ENCODE data around the gene TNFAIP8L3.
A peak's percentile ranks its signal among the peaks of the same experiment; 100 is the strongest.

Gene TNFAIP8L3

DNA sequence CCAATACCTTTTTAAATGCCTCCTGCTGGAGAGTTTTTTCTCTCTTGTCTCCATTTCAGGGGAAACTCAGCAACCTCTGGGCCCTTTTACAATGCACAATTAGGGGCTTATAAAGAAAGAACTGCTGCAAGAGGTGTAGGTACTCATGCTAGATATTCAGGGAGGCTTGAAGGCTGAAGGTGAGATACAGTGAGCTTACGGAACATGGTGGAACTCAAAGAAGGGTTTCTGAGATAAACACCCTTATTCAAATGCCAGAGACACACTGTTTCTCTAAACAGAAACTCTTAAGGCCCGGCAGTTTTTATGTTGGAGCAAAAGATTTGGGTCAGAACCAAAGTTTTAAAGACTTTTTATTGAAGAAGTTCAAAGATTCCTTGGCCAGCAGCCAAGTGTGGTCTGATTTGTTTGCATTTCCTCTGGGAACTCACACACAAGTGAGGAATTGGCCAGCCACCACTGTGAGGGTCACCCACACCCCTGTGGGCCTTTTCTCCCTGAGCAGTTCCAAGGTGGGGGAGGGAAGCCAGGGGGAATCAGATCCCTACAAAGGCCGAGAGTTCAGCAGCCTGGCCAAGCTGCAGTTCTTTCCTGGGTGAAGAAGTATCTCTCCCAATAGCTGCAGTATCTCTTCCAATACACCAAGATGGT is 47.8 kb downstream of the TNFAIP8L3 start:
- Histone ChIP-seq H3K4me1 (ENCODE audit: control insufficient read depth, low read depth, low read length) (peaks cover 11% of the 10 kb centered on the region), H3K36me3 (ENCODE audit: control insufficient read depth, insufficient read depth, low read length) (no peaks in the 10 kb centered on the region), H3K4ac (ENCODE audit: low read depth, low read length) (no peak overlapping the region), H3K4me3 (ENCODE audit: low read length) (no peak overlapping the region), H2BK5ac (ENCODE audit: low read length) (no peak overlapping the region), H3K23ac (ENCODE audit: low read length) (no peak overlapping the region), H4K8ac (ENCODE audit: low read depth, low read length) (no peak overlapping the region), H3K4me2 (ENCODE audit: low read length) (no peak overlapping the region), H3K79me2 (ENCODE audit: control insufficient read depth, insufficient read depth, low read length) (no peaks in the 10 kb centered on the region), H4K5ac (ENCODE audit: low read length) (no peak overlapping the region), H3K27ac (ENCODE audit: low read depth, low read length) (peak overlapping the region; percentile 5), H3K27me3 (ENCODE audit: insufficient read depth, low read length, poor library complexity) (no peaks in the 10 kb centered on the region), H3K9ac (ENCODE audit: low read length) (no peak overlapping the region), H3K79me1 (ENCODE audit: low read length) (no peaks in the 10 kb centered on the region), H3K56ac (ENCODE audit: low read length) (no peak overlapping the region), H2BK15ac (replicated peaks; ENCODE audit: low read depth) (no peak overlapping the region), H3K18ac (ENCODE audit: low read length) (no peak overlapping the region), H2BK120ac (ENCODE audit: low read depth, low read length) (no peak overlapping the region), H2AK5ac (ENCODE audit: low read length) (no peak overlapping the region)
- no peak for DNase-seq
- no CpG with 5 or more reads among the region's 3 CpGs for WGBS (ENCODE audit: extremely low coverage, insufficient coverage, low lambda C conversion rate)

DNA sequence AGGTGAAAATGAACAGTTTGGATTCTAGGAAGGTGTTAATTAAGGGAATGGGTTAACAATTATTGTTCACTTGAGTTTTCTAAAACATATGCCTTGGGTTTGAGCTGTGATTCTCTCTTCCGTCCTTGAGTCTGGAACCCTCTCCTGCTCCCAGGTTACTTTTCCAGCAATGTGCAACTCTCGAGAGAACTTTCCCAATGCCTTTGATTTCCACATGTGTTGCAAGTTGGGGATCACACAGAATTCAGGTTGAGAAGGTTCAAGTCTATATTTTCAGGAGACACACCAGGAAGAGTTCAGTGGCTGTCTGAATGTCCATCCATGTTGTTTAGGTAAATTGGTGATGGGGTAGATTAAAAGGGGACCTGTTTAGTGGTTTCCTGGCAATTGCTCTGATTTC is 48.7 kb downstream of the TNFAIP8L3 start:
- Histone ChIP-seq H3K18ac (ENCODE audit: low read length) (peak overlapping the region; percentile 30), H3K56ac (ENCODE audit: low read length) (no peak overlapping the region), H3K27me3 (ENCODE audit: insufficient read depth, low read length, poor library complexity) (no peaks in the 10 kb centered on the region), H2BK5ac (ENCODE audit: low read length) (no peak overlapping the region), H3K79me1 (ENCODE audit: low read length) (no peaks in the 10 kb centered on the region), H3K9ac (ENCODE audit: low read length) (no peak overlapping the region), H3K4ac (ENCODE audit: low read depth, low read length) (peak overlapping the region; percentile 55), H3K27ac (ENCODE audit: low read depth, low read length) (no peak overlapping the region), H3K79me2 (ENCODE audit: control insufficient read depth, insufficient read depth, low read length) (no peaks in the 10 kb centered on the region), H2AK5ac (ENCODE audit: low read length) (no peak overlapping the region), H3K4me2 (ENCODE audit: low read length) (no peak overlapping the region), H4K8ac (ENCODE audit: low read depth, low read length) (no peak overlapping the region), H3K36me3 (ENCODE audit: control insufficient read depth, insufficient read depth, low read length) (no peaks in the 10 kb centered on the region), H2BK15ac (replicated peaks; ENCODE audit: low read depth) (no peak overlapping the region), H2BK120ac (ENCODE audit: low read depth, low read length) (no peak overlapping the region), H3K4me1 (ENCODE audit: control insufficient read depth, low read depth, low read length) (peaks cover 11% of the 10 kb centered on the region), H3K23ac (ENCODE audit: low read length) (no peak overlapping the region), H4K5ac (ENCODE audit: low read length) (no peak overlapping the region), H3K4me3 (ENCODE audit: low read length) (no peak overlapping the region)
- no CpG with 5 or more reads among the region's 2 CpGs for WGBS (ENCODE audit: extremely low coverage, insufficient coverage, low lambda C conversion rate)
- DNase-seq = no peak

DNA sequence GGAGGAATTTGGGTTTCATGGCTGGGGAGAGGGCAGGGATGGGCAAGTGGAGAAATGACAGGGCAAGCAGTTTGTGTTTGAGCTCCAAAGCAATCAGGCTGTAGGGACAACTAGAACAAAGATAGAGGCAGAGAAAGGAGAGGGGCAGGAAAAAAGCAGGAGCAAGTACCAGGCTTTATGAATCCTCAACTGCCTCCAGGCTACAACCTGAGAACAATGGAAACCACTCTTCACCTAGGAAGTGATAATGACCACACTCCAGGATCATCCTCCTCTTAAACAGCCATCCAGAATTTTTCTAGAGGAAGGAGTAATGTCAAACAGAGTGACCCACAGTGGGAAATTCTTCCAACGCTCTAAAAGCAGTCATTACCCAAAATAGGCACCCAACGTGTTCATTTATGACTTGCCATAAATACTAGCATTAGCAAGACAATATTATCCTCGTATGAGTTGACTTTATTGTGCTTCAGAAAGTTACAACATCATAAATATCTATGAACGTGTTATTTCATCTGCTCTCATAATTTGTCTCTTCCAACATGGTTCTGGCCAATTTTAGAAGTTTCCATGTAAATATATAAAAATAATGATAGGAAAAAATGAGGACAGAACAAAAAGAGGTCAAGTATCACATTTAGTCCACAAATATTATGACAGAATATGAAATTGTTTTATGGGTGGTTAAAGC is 50.5 kb downstream of the TNFAIP8L3 start:
- H3K23ac ChIP-seq (ENCODE audit: low read length) = no peak overlapping the region
- no peak overlapping the region for H3K9ac ChIP-seq (ENCODE audit: low read length)
- H3K4ac ChIP-seq (ENCODE audit: low read depth, low read length) = no peak overlapping the region
- H3K79me2 ChIP-seq (ENCODE audit: control insufficient read depth, insufficient read depth, low read length) = no peaks in the 10 kb centered on the region
- no peak overlapping the region for H2AK5ac ChIP-seq (ENCODE audit: low read length)
- H3K4me1 ChIP-seq (ENCODE audit: control insufficient read depth, low read depth, low read length) = peaks cover 11% of the 10 kb centered on the region
- H3K36me3 ChIP-seq (ENCODE audit: control insufficient read depth, insufficient read depth, low read length) = no peaks in the 10 kb centered on the region
- H3K4me2 ChIP-seq (ENCODE audit: low read length) = no peak overlapping the region
- peak; percentile 87 for DNase-seq
- H3K79me1 ChIP-seq (ENCODE audit: low read length) = no peaks in the 10 kb centered on the region
- WGBS (ENCODE audit: extremely low coverage, insufficient coverage, low lambda C conversion rate) = no CpG with 5 or more reads among the region's 4 CpGs
- no peak overlapping the region for H3K27ac ChIP-seq (ENCODE audit: low read depth, low read length)
- no peak overlapping the region for H3K56ac ChIP-seq (ENCODE audit: low read length)
- H2BK15ac ChIP-seq (replicated peaks; ENCODE audit: low read depth) = no peak overlapping the region
- no peak overlapping the region for H2BK120ac ChIP-seq (ENCODE audit: low read depth, low read length)
- no peak overlapping the region for H3K18ac ChIP-seq (ENCODE audit: low read length)
- no peak overlapping the region for H2BK5ac ChIP-seq (ENCODE audit: low read length)
- H4K8ac ChIP-seq (ENCODE audit: low read depth, low read length) = no peak overlapping the region
- H3K27me3 ChIP-seq (ENCODE audit: insufficient read depth, low read length, poor library complexity) = no peaks in the 10 kb centered on the region
- no peak overlapping the region for H3K4me3 ChIP-seq (ENCODE audit: low read length)
- no peak overlapping the region for H4K5ac ChIP-seq (ENCODE audit: low read length)

DNA sequence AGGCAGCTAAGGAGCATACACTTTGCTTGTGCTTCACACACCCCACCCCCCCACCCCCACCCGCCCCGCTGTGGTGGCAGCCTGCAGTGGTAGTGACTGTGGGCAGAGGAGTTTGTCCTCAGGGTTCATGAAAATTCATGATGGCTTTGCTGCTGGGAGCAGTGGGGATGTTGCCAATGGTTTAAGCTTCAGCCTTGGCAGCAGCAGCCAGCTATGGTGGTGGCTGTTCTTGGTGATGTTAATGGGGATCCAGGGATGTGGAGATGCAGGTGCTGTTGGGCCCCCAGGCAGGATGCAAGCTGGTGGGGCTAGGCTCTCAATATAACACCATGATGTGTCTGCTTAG is 55.8 kb downstream of the TNFAIP8L3 start:
- H4K5ac ChIP-seq (ENCODE audit: low read length) = no peak overlapping the region
- no CpG with 5 or more reads among the region's 2 CpGs for WGBS (ENCODE audit: extremely low coverage, insufficient coverage, low lambda C conversion rate)
- no peak overlapping the region for H2BK5ac ChIP-seq (ENCODE audit: low read length)
- no peak overlapping the region for H3K27ac ChIP-seq (ENCODE audit: low read depth, low read length)
- H2AK5ac ChIP-seq (ENCODE audit: low read length) = no peak overlapping the region
- no peak overlapping the region for H2BK15ac ChIP-seq (replicated peaks; ENCODE audit: low read depth)
- H4K8ac ChIP-seq (ENCODE audit: low read depth, low read length) = no peak overlapping the region
- H3K79me2 ChIP-seq (ENCODE audit: control insufficient read depth, insufficient read depth, low read length) = no peaks in the 10 kb centered on the region
- H3K27me3 ChIP-seq (ENCODE audit: insufficient read depth, low read length, poor library complexity) = no peaks in the 10 kb centered on the region
- peaks cover 4% of the 10 kb centered on the region for H3K4me1 ChIP-seq (ENCODE audit: control insufficient read depth, low read depth, low read length)
- no peak for DNase-seq
- no peak overlapping the region for H3K23ac ChIP-seq (ENCODE audit: low read length)
- no peak overlapping the region for H3K18ac ChIP-seq (ENCODE audit: low read length)
- H3K4me2 ChIP-seq (ENCODE audit: low read length) = no peak overlapping the region
- no peak overlapping the region for H3K56ac ChIP-seq (ENCODE audit: low read length)
- no peak overlapping the region for H3K4me3 ChIP-seq (ENCODE audit: low read length)
- H3K36me3 ChIP-seq (ENCODE audit: control insufficient read depth, insufficient read depth, low read length) = no peaks in the 10 kb centered on the region
- no peak overlapping the region for H3K4ac ChIP-seq (ENCODE audit: low read depth, low read length)
- no peaks in the 10 kb centered on the region for H3K79me1 ChIP-seq (ENCODE audit: low read length)
- no peak overlapping the region for H3K9ac ChIP-seq (ENCODE audit: low read length)
- H2BK120ac ChIP-seq (ENCODE audit: low read depth, low read length) = no peak overlapping the region

DNA sequence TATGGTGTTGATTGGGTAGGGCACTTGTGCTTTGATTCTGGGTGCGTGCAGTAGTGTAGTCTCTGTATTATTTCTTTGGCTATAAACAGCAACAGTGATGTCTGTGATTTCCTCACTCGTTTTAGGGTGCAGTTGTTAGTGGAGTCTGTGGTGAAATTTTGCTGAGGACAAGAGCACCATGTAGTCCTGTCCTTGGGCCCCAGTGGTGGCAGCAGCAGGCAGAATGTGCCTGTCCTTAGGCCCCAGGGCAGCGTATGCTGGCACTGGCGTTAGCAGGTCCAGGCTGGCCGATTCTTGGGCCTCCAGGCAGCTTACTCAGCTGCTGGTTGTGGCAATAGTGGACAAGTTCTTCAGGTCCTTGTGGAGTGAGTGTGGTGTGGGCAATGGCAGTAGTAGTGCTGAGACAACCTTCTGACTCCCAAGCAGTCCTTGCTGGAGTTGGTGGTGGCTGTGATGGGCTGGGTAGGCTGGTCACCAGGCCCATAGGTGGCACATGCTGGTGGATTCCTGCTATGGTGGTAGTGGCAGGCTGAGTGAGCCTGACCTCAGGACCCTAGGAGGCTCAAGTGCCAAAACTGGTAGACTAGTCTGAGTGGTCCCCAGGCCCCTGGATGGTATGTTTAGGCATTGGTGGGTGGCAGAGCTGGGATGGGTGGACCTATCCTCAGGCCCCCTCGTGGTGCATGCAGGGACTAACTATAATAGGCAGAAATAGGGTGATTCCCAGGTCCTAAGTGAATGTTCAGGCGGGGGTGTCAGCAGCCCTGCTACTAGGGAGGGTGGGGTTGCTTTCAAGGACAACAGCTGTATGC is 56.3 kb downstream of the TNFAIP8L3 start:
- no peak overlapping the region for H2BK15ac ChIP-seq (replicated peaks; ENCODE audit: low read depth)
- H3K23ac ChIP-seq (ENCODE audit: low read length) = no peak overlapping the region
- no peak overlapping the region for H2BK5ac ChIP-seq (ENCODE audit: low read length)
- no peak overlapping the region for H2BK120ac ChIP-seq (ENCODE audit: low read depth, low read length)
- H3K79me2 ChIP-seq (ENCODE audit: control insufficient read depth, insufficient read depth, low read length) = no peaks in the 10 kb centered on the region
- no peaks in the 10 kb centered on the region for H3K79me1 ChIP-seq (ENCODE audit: low read length)
- H4K8ac ChIP-seq (ENCODE audit: low read depth, low read length) = no peak overlapping the region
- no peak overlapping the region for H3K18ac ChIP-seq (ENCODE audit: low read length)
- H3K4me3 ChIP-seq (ENCODE audit: low read length) = no peak overlapping the region
- DNase-seq = no peak
- no peaks in the 10 kb centered on the region for H3K27me3 ChIP-seq (ENCODE audit: insufficient read depth, low read length, poor library complexity)
- peak overlapping the region; percentile 1 for H3K56ac ChIP-seq (ENCODE audit: low read length)
- no peak overlapping the region for H2AK5ac ChIP-seq (ENCODE audit: low read length)
- H3K4me1 ChIP-seq (ENCODE audit: control insufficient read depth, low read depth, low read length) = no peaks in the 10 kb centered on the region
- no CpG with 5 or more reads among the region's 7 CpGs for WGBS (ENCODE audit: extremely low coverage, insufficient coverage, low lambda C conversion rate)
- H3K27ac ChIP-seq (ENCODE audit: low read depth, low read length) = no peak overlapping the region
- peak overlapping the region; percentile 39 for H3K4ac ChIP-seq (ENCODE audit: low read depth, low read length)
- no peak overlapping the region for H3K9ac ChIP-seq (ENCODE audit: low read length)
- no peak overlapping the region for H4K5ac ChIP-seq (ENCODE audit: low read length)
- H3K36me3 ChIP-seq (ENCODE audit: control insufficient read depth, insufficient read depth, low read length) = no peaks in the 10 kb centered on the region
- H3K4me2 ChIP-seq (ENCODE audit: low read length) = no peak overlapping the region

All from mesendoderm (in vitro differentiated cells).